GM12872 (cell line): ENCODE results near the gene TENM4.

Experiments
- CTCF ChIP-seq: IDR thresholded peaks from 3 replicates; pipeline ENCODE4 v1.5.1; 2011; ENCODE audit warnings: low read depth, mild to moderate bottlenecking, low read length, moderate library complexity; ENCODE audit not compliant: insufficient read depth

The TENM4 gene

GRCh38 chr11:79465160-79465559, 24.3 kb upstream of the TENM4 start:
- TF ChIP-seq CTCF, result no peak

DNA sequence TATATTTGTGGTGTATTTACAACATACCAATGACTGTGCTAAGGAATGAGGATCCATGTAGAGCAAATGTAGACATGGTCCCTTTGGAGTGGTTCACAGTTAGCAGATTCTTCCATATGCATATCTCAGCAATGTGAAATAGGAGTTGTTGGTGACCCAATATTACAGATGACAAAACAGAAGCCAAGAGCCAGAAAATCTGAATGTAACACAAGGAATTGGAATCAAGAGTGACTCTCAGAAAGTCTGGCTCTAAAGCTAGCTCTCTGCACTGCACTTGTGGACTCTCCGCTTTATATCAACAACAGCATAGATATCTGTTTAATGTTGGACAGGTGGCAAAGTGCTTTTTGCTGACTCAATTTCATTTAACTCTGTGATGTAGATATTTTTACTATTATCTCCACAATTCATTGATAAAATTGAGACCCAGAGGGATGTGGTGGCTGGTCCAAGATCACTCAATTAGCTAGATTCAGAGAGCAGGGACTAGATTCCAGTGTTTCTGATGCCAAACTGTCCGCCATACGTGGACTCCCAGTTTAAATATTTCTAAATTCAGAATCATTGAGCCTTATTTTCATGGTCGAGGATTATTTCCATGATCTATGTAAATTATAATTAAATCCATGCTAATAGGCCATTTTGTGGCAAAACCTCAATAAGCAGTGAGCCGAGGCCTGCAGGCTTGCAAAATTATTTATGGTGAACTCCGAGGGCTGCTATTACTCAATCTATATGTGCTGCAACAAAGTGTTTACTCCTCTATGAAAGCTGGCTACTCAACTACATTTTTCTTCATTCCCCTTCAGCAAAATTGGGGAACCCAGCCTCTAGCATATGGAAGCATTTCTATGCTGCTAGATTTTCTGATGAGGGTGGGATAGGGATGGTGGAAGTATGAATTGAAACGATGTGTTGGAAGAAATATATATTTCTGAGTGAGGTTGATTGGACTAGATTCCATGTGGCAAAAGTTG, 21.1 kb upstream of the TENM4 start:
- no peak for TF ChIP-seq CTCF

DNA sequence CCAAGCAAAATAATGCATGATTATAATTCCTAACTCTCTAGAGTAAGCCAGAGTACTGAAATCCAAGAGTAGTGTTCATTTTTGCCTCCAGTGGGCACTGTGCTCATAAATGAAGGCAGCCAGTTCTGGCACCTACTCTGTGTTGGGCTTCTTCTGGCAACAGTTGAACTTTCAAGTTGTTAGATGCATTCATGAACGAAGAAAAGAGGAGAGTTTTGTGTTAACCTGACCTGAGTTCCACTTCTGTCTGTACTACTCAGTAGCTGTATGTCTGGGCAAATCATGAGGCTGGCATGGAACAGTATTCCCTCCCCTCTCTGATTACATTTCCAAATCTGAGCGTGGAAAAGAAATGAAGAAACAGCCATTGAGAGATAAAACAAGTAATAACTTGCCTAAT, 20.3 kb upstream of the TENM4 start:
- peak; percentile 55 for TF ChIP-seq CTCF

DNA sequence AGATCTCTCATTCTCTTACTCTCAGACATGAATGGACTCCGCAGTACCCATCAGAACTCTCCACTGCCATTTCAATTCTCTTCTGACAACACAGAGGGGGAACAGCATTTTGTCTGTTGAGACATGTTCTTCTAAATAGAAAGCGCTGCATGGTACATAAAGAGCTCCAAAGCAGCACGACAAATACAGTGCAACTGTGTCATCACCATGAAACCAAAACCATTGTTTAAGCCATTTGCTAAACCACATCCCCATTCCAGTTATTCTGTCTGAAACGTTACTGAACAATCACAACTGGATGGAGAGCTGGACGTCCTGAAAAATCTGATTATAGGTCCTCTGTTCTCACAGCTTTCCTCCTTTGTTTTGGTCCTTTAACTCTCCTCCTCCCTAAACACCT, 17.9 kb upstream of the TENM4 start:
- TF ChIP-seq CTCF, result no peak

- TF ChIP-seq CTCF, result no peak
Measured at GRCh38 chr11:79456501-79456900, 15.7 kb upstream of the TENM4 start.

DNA sequence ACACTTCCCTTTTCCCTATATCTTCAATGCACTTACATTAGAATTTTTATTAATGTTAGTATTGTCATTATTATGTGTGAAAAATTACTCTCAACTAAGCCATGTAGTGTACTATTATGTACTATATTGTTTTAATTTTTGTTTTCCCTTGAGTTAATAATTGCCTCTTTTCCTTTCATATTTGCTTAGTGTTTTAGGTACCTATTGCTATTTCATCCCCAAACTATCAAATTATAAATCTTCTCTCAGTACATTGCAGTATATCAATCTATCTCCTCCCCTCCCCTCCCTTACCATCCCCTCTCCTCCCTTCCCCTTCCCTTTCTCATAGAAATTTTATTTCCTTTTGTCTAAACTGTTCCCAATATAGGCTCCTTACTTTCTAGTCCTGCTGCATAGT, 12.8 kb upstream of the TENM4 start:
- TF ChIP-seq CTCF, result no peak

DNA sequence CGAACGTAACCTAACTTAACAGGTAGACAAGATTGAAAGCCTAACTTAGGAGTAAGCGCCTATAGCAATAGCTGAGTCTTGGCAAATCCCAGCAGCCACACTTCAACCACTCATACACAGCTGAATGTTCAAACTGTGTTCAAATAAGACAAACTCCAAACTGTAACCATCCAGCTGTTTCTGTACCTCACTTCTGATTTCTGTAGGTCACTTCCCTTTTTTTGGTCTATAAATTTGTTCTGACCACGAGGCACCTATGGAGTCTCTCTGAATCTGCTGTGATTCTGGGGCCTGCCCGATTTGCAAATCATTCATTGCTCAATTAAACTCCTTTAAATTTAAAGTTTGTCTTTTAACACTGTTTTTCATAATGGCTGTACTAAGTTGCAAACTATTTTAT, 8.2 kb upstream of the TENM4 start:
- TF ChIP-seq CTCF, result no peak
